GM12865 (cell line): Measurements from ENCODE around the gene RARRES1.

ENCODE experiments used
- DNase-seq: peaks from one replicate; pipeline ENCODE4 v3.0.0; 2010; ENCODE audit warnings: low read depth
- H3K4me3 ChIP-seq: 2 replicates; pipeline ENCODE4 v1.5.1; 2011; ENCODE audit warnings: mild to moderate bottlenecking, low read depth, low read length, control low read depth
- TF ChIP-seq, protein P1 (sequence below): IDR thresholded peaks from 2 replicates; pipeline ENCODE4 v1.5.1; 2011; ENCODE audit warnings: low read length, control low read depth, low read depth, inconsistent platforms; ENCODE audit not compliant: insufficient read depth; ENCODE audit errors: missing control alignments

RARRES1 gene

DNA sequence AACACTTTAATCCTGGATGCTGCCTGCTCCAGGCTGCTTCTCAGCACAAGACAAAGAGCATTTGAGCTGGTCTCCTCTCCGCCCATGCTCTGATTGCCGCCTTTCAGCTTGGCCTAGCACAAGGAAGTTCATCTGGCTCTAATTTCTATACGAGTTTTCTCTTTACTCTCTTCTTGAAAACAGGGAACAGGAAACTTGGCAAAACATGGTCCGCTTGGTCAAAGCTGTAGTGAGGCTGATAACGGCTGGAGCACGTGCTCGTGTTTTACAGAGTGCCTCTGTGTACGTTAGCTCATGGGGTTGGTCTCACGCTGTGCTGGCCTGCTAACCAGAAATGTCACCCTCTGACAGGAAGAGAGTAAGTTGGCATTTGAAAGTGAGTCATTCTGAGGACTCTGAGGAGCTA, 19.2 kb downstream of the RARRES1 start:
- no peak overlapping the region for H3K4me3 ChIP-seq
- DNase-seq = no peak
- TF ChIP-seq, protein P1, sequence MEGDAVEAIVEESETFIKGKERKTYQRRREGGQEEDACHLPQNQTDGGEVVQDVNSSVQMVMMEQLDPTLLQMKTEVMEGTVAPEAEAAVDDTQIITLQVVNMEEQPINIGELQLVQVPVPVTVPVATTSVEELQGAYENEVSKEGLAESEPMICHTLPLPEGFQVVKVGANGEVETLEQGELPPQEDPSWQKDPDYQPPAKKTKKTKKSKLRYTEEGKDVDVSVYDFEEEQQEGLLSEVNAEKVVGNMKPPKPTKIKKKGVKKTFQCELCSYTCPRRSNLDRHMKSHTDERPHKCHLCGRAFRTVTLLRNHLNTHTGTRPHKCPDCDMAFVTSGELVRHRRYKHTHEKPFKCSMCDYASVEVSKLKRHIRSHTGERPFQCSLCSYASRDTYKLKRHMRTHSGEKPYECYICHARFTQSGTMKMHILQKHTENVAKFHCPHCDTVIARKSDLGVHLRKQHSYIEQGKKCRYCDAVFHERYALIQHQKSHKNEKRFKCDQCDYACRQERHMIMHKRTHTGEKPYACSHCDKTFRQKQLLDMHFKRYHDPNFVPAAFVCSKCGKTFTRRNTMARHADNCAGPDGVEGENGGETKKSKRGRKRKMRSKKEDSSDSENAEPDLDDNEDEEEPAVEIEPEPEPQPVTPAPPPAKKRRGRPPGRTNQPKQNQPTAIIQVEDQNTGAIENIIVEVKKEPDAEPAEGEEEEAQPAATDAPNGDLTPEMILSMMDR = no peak

DNA sequence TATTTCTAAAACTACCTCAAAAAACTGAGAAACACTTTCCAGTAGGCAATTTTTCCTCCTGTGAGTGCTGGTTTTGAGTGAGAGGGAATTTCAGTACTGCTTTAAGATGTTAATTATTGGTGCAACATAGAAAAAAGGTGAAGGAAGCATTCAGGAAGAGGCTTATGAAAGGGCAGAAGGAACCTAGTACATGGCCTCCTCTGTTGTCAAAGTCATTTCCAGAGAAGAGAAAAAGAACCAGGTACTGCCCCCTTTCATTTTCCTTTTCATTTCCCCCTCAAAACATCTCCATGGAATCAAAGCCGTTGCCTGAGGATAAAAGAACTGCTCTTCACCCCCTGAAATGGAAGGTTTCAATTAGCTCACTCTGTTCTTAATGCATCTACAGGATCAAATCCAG, 19.8 kb downstream of the RARRES1 start:
- TF ChIP-seq, protein P1 = no peak
- H3K4me3 ChIP-seq = no peak overlapping the region
- peak; percentile 9 for DNase-seq

DNA sequence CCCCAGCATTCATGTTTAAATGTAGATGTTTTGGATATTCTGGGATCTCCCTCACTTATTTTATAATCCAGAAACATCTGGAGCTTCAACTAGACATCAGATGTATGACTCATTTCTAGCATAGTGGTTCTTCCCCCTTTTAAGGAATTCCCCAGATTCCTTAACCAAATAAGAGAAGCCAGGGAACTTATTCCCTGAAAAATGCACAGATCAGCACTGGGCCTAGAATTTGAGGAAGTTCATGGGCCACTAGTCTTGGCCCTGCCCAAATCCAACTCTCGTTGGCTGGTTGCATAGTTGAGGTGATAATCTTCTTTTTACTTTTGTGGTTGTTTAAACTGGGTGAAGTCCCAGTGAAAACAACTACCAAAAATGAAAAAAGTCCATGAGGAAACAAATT, 20.4 kb downstream of the RARRES1 start:
- TF ChIP-seq, protein P1 = no peak
- DNase-seq = no peak
- no peak overlapping the region for H3K4me3 ChIP-seq

DNA sequence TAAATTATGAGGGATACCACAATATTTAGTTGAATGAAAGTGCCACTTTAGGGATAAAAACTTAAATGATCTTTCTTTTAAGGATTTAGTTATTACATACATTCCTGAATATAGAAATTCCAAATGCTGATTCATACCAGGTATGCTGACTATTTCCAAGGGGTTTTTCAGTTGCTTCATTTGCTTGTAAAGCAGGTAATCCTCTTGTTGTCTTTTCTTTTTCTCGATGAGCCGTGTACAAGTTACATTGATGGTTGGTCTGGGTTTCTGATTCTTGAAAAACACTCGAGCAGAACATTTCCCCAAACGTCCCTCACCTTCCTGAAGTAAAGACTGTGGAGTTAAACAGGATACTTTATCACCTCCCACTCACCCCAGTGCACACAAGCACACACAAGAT, 21.7 kb downstream of the RARRES1 start:
- TF ChIP-seq, protein P1 = no peak
- no peak for DNase-seq
- no peak overlapping the region for H3K4me3 ChIP-seq

GRCh38 chr3:158709666-158710083, 22.6 kb downstream of the RARRES1 start:
- no peak overlapping the region for H3K4me3 ChIP-seq
- TF ChIP-seq, protein P1 = no peak
- DNase-seq = no peak

DNA sequence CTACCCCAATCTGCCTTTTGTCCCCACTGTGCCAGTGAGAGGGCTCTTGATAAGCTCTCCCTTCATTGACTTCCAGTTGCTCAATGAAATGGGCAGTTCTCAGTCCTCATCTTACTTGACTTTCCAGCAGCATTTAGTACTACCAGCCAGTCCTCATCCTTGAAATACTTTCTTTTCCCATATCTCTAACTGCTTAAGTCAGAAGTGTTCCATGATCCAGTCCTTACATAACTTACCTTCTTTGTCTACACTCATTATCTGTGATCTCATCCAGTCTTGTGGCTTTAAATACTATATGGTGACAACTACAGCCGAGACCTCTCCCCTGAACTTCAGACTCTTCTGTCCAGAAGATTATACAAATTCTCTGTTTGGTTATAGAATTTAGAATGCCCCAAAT, 28.7 kb downstream of the RARRES1 start:
- H3K4me3 ChIP-seq = no peak overlapping the region
- no peak for DNase-seq

More for the DNA sequence above, 28.7 kb downstream of the RARRES1 start:
- TF ChIP-seq, protein P1 = no peak
